GM12878 (cell line): ENCODE data around the gene RALGAPA1. TPM values are rescaled to one million over a fixed set of nuclear protein-coding genes. Genes with fewer than 3 reads are reported as not detected.
A peak's percentile ranks its signal among the peaks of the same experiment; 100 is the strongest.

Experiments used
- ATAC-seq: fragments of 200-7000 bp; cut with Tn5 transposase; 3 replicates; pipeline ENCODE4 v1.9.1; 2020; ENCODE audit warnings: mild to moderate bottlenecking, moderate library complexity
- BruUV-seq: library from RNA; stranded (reverse); fragments of 400-500 nt; replicated peaks from 2 replicates; lab custom pipeline; 2021; lab: Mats Ljungman, UMichigan
- CTCF ChIA-PET: fragments of 300-600 bp; sonication (Branson Sonifier 250); formaldehyde crosslinking; extraction: SDS; loops from one replicate; lab custom pipeline; 2021; ENCODE audit warnings: inconsistent platforms; lab: Yijun Ruan, JAX
- POLR2A ChIA-PET: fragments of 350-600 bp; formaldehyde crosslinking; extraction: SDS; loops from one replicate; lab custom pipeline; 2021; ENCODE audit warnings: inconsistent platforms; lab: Charles Lee
- RAD21 ChIA-PET: fragments of 300-600 bp; sonication (Branson Sonifier 250); formaldehyde crosslinking; loops from one replicate; lab custom pipeline; 2023; ENCODE audit warnings: antibody characterized with exemption; ENCODE audit not compliant: unreplicated experiment; lab: Charles Lee
- SMC1A ChIA-PET: fragments of 300-600 bp; sonication (Branson Sonifier 250); formaldehyde crosslinking; loops from one replicate; lab custom pipeline; 2023; ENCODE audit not compliant: unreplicated experiment, uncharacterized antibody; lab: Charles Lee
- DNase-seq: peaks from one replicate; pipeline ENCODE4 v3.0.0-alpha.2; 2011; ENCODE audit warnings: low read depth, low spot score
- FAIRE-seq: peaks from 3 replicates; lab custom pipeline; 2011; peaks lifted over from hg19 to GRCh38; lab: Jason Lieb, UNC
- H2AFZ ChIP-seq: 2 replicates; pipeline ENCODE4 v1.6.0; 2011; ENCODE audit warnings: low read depth, low read length, control low read depth; ENCODE audit not compliant: control insufficient read depth
- H3K27ac ChIP-seq: 2 replicates; pipeline ENCODE4 v1.5.1; 2011; ENCODE audit warnings: control low read depth; ENCODE audit not compliant: control insufficient read depth, insufficient read depth
- H3K27me3 ChIP-seq, 2 experiments: replicated peaks in 1 of 2; 2 replicates each; pipeline versions ENCODE4 v1.6.0 to v1.6.1; 2011; ENCODE audit warnings: low read length in 1 of 2; ENCODE audit not compliant: control insufficient read depth in 2 of 2, insufficient read depth in 2 of 2
- H3K36me3 ChIP-seq, 2 experiments: 2 replicates each; pipeline ENCODE4 v1.5.1; 2011; ENCODE audit warnings: low read length in 1 of 2; ENCODE audit not compliant: control insufficient read depth in 2 of 2, insufficient read depth in 2 of 2
- H3K4me1 ChIP-seq: 2 replicates; pipeline ENCODE4 v1.6.1; 2011; ENCODE audit warnings: mild to moderate bottlenecking, low read length, moderate library complexity, mixed read lengths; ENCODE audit not compliant: control insufficient read depth, insufficient read depth
- H3K4me2 ChIP-seq: 2 replicates; pipeline ENCODE4 v1.6.0; 2011; ENCODE audit warnings: control low read depth; ENCODE audit not compliant: control insufficient read depth, insufficient read depth
- H3K4me3 ChIP-seq: fragments of 200-600 bp; sonication (generic); 2 replicates; pipeline ENCODE4 v1.5.1; 2016
- H3K79me2 ChIP-seq: 2 replicates; pipeline ENCODE4 v1.6.0; 2011; ENCODE audit warnings: low read length; ENCODE audit not compliant: control insufficient read depth, insufficient read depth
- H3K9ac ChIP-seq: 2 replicates; pipeline ENCODE4 v1.8.0; 2011; ENCODE audit warnings: low read length, control low read depth, mixed read lengths; ENCODE audit not compliant: control insufficient read depth, insufficient read depth
- H3K9me3 ChIP-seq: replicated peaks from 3 replicates; pipeline ENCODE4 v1.5.1; 2011; ENCODE audit warnings: mild to moderate bottlenecking, low read length; ENCODE audit not compliant: control insufficient read depth, insufficient read depth
- H4K20me1 ChIP-seq: 2 replicates; pipeline ENCODE4 v1.6.0; 2011; ENCODE audit not compliant: control insufficient read depth, insufficient read depth
- HCFC1 ChIP-seq: fragments of 150-350 bp; IDR thresholded peaks from 2 replicates; pipeline ENCODE4 v1.6.1; 2014; ENCODE audit warnings: low read length
- IRF4 ChIP-seq: IDR thresholded peaks from 2 replicates; pipeline ENCODE4 v1.6.1; 2011; ENCODE audit warnings: low read depth, low read length
- MEF2A ChIP-seq: IDR thresholded peaks from 2 replicates; pipeline ENCODE4 v1.6.1; 2011; ENCODE audit warnings: low read depth, mild to moderate bottlenecking, low read length, moderate library complexity; ENCODE audit not compliant: insufficient read depth
- MXI1 ChIP-seq: fragments of 150-350 bp; IDR thresholded peaks from 2 replicates; pipeline ENCODE4 v1.6.1; 2011; ENCODE audit warnings: low read depth, mild to moderate bottlenecking, inconsistent platforms, low read length, improper control_type of control experiment
- MYB ChIP-seq: fragments of 150-350 bp; IDR thresholded peaks from 2 replicates; pipeline ENCODE4 v1.6.1; 2014; ENCODE audit warnings: mild to moderate bottlenecking, low read depth, low read length, borderline replicate concordance
- NFYA ChIP-seq: IDR thresholded peaks from 2 replicates; pipeline ENCODE4 v1.6.1; 2011; ENCODE audit warnings: low read depth, mild to moderate bottlenecking, low read length, improper control_type of control experiment, borderline replicate concordance
- PKNOX1 ChIP-seq: fragments of 450-650 bp; IDR thresholded peaks from 2 replicates; pipeline ENCODE4 v1.6.1; 2016; ENCODE audit warnings: mild to moderate bottlenecking
- PML ChIP-seq: IDR thresholded peaks from 2 replicates; pipeline ENCODE4 v1.6.1; 2012; ENCODE audit warnings: low read length, inconsistent platforms
- RB1 ChIP-seq: fragments of 450-650 bp; formaldehyde crosslinking; IDR thresholded peaks from 2 replicates; pipeline ENCODE4 v1.6.1; 2017; ENCODE audit warnings: mild to moderate bottlenecking, borderline replicate concordance
- SREBF1 ChIP-seq: IDR thresholded peaks from 2 replicates; pipeline ENCODE4 v1.6.1; 2012; ENCODE audit warnings: mild to moderate bottlenecking, low read length
- SRF ChIP-seq, 2 experiments: IDR thresholded peaks; 2 replicates each; pipeline ENCODE4 v1.6.1; 2011; ENCODE audit warnings: low read depth in 2 of 2, low read length in 2 of 2, mild to moderate bottlenecking in 1 of 2, moderate library complexity in 1 of 2
- WGBS: methylation state at CpG from one replicate; pipeline ENCODE4 v1.1.6; 2016; ENCODE audit warnings: low lambda C conversion rate; ENCODE audit not compliant: insufficient replicate concordance, insufficient coverage; ENCODE audit errors: missing lambda C conversion rate; 5-methylcytosine and 5-hydroxymethylcytosine counted together
- in situ Hi-C: fragments of 300-500 bp; cut with MboI; formaldehyde crosslinking; loops from 9 replicates; pipeline ENCODE4 v1.14.3; 2018; ENCODE audit warnings: mixed read lengths
- intact Hi-C: fragments of 100-400 bp; cut with micrococcal nuclease; formaldehyde crosslinking; loops from one replicate; pipeline ENCODE4 v1.14.2; 2022; ENCODE audit not compliant: unreplicated experiment
- polyA plus RNA-seq, 11 experiments: library from polyadenylated mRNA; depleted of rRNA in 4 of 11; unstranded in 6 of 11; stranded (reverse) in 5 of 11; fragments of >200 nt; fragmentation: Nextera tagmentation in 4 of 11; fragmentation: Illumina TruSeq in 1 of 11; extraction: Ambion mirVana in 4 of 11; extraction: Trizol in 1 of 11; gene quantifications; 1 replicate in 1 of 11; 2 replicates in 10 of 11; pipeline versions ENCODE4 v1.2.1 to v1.2.3, GENCODE V29; 2011 to 2016; ENCODE audit warnings: inconsistent platforms in 2 of 11, missing spikeins in 2 of 11, low read depth in 1 of 11
- total RNA-seq, 4 experiments: library from RNA; depleted of rRNA in 3 of 4; stranded (reverse); fragments of >200 nt in 3 of 4; fragmentation: Illumina TruSeq in 1 of 4; extraction: Trizol in 1 of 4; gene quantifications; 2 replicates each; pipeline versions ENCODE4 v1.2.1 to v1.2.3, GENCODE V29; 2013 to 2021
- TF ChIP-seq, protein P1 (sequence below): fragments of 450-650 bp; IDR thresholded peaks from 2 replicates; pipeline ENCODE4 v1.6.1; 2018; ENCODE audit warnings: mild to moderate bottlenecking, low read depth, moderate library complexity; ENCODE audit not compliant: partially characterized antibody
- TF ChIP-seq, protein P2 (sequence below): IDR thresholded peaks from 2 replicates; pipeline ENCODE4 v1.6.1; 2012; ENCODE audit warnings: low read depth, low read length, improper control_type of control experiment

RALGAPA1 gene
- total and polyA plus RNA-seq, 10 of the 15 experiments (the other 5 are each of a cell fraction or from before 2014, with no cell fraction given) = 5.6 to 26.7 (median 14.7) TPM

GRCh38 chr14:35825968-35826217, 16.8 kb upstream of the RALGAPA1 start:
- 0 out of 2 replicates have a peak, but pooled peaks have one; percentile 63 for TF ChIP-seq PML
- 0 out of 2 replicates have a peak, but pooled peaks have one; percentile 16 for TF ChIP-seq RB1
- TF ChIP-seq PKNOX1 = no peak
- TF ChIP-seq NFYA = no peak
- TF ChIP-seq SRF (IDR thresholded peaks at IDR 0.05; ENCODE audit: low read depth in 2 of 2, low read length in 2 of 2) = 0 out of 4 replicates have a peak, but pooled peaks of 1 of the 2 experiments have one; percentile 12
- peak; percentile 94 for TF ChIP-seq HCFC1
- TF ChIP-seq IRF4 = no peak
- TF ChIP-seq MEF2A = 0 out of 2 replicates have a peak, but pooled peaks have one; percentile 20
- peak; percentile 55; the same call in 1 of the 2 replicates for TF ChIP-seq SREBF1
- TF ChIP-seq MYB = peak; percentile 45; the same call in 1 of the 2 replicates
- TF ChIP-seq, protein P1, sequence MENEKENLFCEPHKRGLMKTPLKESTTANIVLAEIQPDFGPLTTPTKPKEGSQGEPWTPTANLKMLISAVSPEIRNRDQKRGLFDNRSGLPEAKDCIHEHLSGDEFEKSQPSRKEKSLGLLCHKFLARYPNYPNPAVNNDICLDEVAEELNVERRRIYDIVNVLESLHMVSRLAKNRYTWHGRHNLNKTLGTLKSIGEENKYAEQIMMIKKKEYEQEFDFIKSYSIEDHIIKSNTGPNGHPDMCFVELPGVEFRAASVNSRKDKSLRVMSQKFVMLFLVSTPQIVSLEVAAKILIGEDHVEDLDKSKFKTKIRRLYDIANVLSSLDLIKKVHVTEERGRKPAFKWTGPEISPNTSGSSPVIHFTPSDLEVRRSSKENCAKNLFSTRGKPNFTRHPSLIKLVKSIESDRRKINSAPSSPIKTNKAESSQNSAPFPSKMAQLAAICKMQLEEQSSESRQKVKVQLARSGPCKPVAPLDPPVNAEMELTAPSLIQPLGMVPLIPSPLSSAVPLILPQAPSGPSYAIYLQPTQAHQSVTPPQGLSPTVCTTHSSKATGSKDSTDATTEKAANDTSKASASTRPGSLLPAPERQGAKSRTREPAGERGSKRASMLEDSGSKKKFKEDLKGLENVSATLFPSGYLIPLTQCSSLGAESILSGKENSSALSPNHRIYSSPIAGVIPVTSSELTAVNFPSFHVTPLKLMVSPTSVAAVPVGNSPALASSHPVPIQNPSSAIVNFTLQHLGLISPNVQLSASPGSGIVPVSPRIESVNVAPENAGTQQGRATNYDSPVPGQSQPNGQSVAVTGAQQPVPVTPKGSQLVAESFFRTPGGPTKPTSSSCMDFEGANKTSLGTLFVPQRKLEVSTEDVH = peak; percentile 86
- TF ChIP-seq, protein P2, sequence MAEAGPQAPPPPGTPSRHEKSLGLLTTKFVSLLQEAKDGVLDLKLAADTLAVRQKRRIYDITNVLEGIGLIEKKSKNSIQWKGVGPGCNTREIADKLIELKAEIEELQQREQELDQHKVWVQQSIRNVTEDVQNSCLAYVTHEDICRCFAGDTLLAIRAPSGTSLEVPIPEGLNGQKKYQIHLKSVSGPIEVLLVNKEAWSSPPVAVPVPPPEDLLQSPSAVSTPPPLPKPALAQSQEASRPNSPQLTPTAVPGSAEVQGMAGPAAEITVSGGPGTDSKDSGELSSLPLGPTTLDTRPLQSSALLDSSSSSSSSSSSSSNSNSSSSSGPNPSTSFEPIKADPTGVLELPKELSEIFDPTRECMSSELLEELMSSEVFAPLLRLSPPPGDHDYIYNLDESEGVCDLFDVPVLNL = peak; percentile 79
- TF ChIP-seq MXI1 = no peak
- peak overlapping the region; percentile 67 for H3K9ac ChIP-seq

More at GRCh38 chr14:35825968-35826217, 16.8 kb upstream of the RALGAPA1 start:
- no peaks in the 10 kb centered on the region for H3K36me3 ChIP-seq
- no peak for DNase-seq
- H3K9me3 ChIP-seq = no peaks in the 10 kb centered on the region
- WGBS = under 1% methylated on average over 6 of the region's 6 CpGs
- H3K4me3 ChIP-seq = peak overlapping the region; percentile 37
- no peaks in the 10 kb centered on the region for H4K20me1 ChIP-seq
- ChIA-PET SMC1A (interaction anchor here (0.5 to 2.1 kb wide), 4 partner anchors 9 to 160 kb away, joined by 3 to 12 read pairs (median 4); no protein-coding TSS in a partner anchor), RAD21 (interaction anchor here (0.8 to 1.7 kb wide), 8 partner anchors 8 to 844 kb away, joined by 3 to 8 read pairs (median 4); partner anchors contain the start of genes PPP2R3C and RALGAPA1), CTCF (interaction anchor here (1.1 to 3.8 kb wide), 6 partner anchors 10 to 410 kb away, joined by 3 to 56 read pairs (median 4); partner anchors contain the start of gene RALGAPA1), POLR2A (interaction anchor here (0.6 to 2.0 kb wide), 8 partner anchors 9 to 1034 kb away, joined by 3 to 11 read pairs (median 4); partner anchors contain the start of gene RALGAPA1)
- peak overlapping the region; percentile 91 for H3K4me2 ChIP-seq
- H3K4me1 ChIP-seq = no peaks in the 10 kb centered on the region
- H3K27ac ChIP-seq = peak overlapping the region; percentile 67
- H2AFZ ChIP-seq = peak overlapping the region; percentile 93
- intact Hi-C loops (loop anchor here (2.0 kb wide), 2 partner anchors 17 to 533 kb away; partner anchors contain the start of genes PSMA6 and RALGAPA1), in situ Hi-C loops (no loop called here)
- peaks cover 12% of the 10 kb centered on the region for H3K79me2 ChIP-seq
- no peaks in the 10 kb centered on the region for H3K27me3 ChIP-seq
- BruUV-seq = no TSS peak
- FAIRE-seq = no peak
- ATAC-seq = no peak
